ENCODE data around the gene MSH5.

MSH5 gene

DNA sequence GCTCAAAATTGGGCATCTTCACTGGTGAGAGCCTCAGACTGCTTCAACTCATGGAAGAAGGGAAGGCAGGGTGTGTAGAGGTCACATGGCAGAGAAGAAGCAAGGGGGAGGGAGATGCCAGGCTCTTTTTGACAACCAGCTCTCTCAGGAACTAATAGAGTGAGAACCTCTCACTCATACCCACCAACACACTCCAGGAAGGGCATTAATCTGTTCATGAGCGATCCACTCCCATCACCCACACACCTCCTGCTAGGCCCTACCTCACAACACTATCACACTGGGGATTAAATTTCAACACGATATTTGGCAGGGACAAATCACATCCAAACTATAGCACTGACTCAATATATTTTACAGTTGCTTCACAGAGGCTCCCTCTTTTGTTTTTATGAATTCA is 2.0 kb downstream of the MSH5 start:
- TF ChIP-seq, protein P1, sequence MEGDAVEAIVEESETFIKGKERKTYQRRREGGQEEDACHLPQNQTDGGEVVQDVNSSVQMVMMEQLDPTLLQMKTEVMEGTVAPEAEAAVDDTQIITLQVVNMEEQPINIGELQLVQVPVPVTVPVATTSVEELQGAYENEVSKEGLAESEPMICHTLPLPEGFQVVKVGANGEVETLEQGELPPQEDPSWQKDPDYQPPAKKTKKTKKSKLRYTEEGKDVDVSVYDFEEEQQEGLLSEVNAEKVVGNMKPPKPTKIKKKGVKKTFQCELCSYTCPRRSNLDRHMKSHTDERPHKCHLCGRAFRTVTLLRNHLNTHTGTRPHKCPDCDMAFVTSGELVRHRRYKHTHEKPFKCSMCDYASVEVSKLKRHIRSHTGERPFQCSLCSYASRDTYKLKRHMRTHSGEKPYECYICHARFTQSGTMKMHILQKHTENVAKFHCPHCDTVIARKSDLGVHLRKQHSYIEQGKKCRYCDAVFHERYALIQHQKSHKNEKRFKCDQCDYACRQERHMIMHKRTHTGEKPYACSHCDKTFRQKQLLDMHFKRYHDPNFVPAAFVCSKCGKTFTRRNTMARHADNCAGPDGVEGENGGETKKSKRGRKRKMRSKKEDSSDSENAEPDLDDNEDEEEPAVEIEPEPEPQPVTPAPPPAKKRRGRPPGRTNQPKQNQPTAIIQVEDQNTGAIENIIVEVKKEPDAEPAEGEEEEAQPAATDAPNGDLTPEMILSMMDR (IDR thresholded peaks at IDR 0.05; ENCODE audit: low read depth, low read length) = no peak
- Histone ChIP-seq H3K36me3 (peaks cover 5% of the 10 kb centered on the region), H3K9me3 (no peaks in the 10 kb centered on the region; the same call in 1 of the 2 replicates), H3K4me1 (peaks cover 4% of the 10 kb centered on the region; the same call in 1 of the 2 replicates), H3K27me3 (no peaks in the 10 kb centered on the region), H3K4me3 (ENCODE audit: low read depth, low read length) (no peak overlapping the region)
- no peak for DNase-seq

DNA sequence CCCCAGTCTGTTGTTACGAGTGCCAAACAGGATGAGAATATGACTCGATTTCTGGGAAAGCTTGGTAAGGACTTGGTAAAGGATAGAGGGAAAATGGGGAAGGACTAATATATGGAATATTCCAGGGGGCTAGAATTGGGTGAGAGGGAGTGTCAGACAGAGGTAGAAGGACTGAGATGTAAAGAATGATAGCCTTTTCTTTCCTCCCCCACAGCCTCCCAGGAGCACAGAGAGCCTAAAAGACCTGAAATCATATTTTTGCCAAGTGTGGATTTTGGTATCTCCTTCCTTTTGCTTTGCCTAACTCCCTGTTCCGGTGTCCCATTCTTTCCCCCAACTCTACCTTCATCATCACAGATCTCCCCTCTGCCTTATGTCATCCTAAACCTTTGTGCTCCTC is 3.1 kb downstream of the MSH5 start:
- TF ChIP-seq, protein P1 (IDR thresholded peaks at IDR 0.05; ENCODE audit: low read depth, low read length) = no peak
- H3K4me3 ChIP-seq (ENCODE audit: low read depth, low read length) = no peak overlapping the region
- H3K27me3 ChIP-seq = no peaks in the 10 kb centered on the region
- H3K36me3 ChIP-seq = peaks cover 5% of the 10 kb centered on the region
- H3K9me3 ChIP-seq = no peaks in the 10 kb centered on the region; the same call in 1 of the 2 replicates
- peaks cover 4% of the 10 kb centered on the region; the same call in 1 of the 2 replicates for H3K4me1 ChIP-seq
- DNase-seq = no peak

DNA sequence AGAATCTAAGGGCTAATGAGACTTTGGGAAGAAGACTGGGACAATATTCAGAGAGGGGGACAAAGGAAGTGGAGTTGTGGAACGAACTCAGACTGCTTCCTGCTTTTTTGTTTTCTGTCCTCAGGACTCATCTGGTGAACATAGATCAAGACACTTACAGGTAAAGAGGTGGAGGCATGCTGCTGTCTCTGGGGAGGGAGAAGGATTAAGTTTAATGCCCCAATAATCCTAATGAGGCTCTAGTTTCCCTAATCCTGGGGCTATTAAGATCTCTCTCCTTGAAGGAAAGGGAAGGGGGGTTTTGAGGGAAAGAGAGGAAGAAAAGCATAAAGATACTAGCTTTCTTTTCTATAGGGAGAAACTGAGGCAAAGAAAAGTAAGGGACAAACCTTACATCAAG is 4.6 kb downstream of the MSH5 start:
- Histone ChIP-seq H3K27me3 (no peaks in the 10 kb centered on the region), H3K4me3 (ENCODE audit: low read depth, low read length) (no peak overlapping the region), H3K36me3 (peaks cover 5% of the 10 kb centered on the region), H3K4me1 (peaks cover 4% of the 10 kb centered on the region; the same call in 1 of the 2 replicates), H3K9me3 (no peaks in the 10 kb centered on the region; the same call in 1 of the 2 replicates)
- DNase-seq = no peak
- TF ChIP-seq, protein P1 (IDR thresholded peaks at IDR 0.05; ENCODE audit: low read depth, low read length) = no peak

DNA sequence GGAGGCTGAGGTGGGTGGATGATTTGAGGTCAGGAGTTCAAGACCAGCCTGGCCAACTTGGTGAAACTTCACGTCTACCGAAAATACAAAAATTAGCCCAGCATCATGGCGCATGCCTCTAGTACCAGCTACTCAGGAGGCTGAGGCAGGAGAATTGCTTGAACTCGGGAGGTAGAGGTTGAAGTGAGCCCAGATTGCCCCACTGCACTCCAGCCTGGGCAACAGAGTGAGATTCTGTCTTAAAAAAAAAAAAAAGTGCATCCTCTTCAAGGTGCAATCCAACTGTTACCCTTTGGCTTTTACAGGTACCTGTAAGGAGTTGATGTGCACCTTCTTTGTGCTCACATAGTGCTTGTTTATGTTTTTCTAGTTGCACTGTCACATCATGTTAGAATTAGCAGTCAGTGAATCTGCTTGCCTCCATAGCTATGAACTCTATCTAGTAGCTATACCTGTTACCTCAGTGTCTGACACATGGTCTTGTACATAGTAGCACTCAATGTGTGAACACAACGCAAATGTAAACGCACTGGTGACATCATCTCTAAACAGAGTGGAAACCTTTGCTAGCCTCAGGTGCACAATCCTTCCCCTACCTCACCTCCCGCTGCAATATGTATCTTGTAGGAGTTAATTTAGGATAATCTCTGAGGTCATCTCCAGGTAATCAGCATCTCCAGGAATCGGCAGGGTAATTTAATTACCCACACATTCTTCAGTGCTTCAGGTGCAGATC is 9.7 kb downstream of the MSH5 start:
- no peaks in the 10 kb centered on the region for H3K27me3 ChIP-seq
- no peaks in the 10 kb centered on the region for H3K9me3 ChIP-seq
- H3K4me1 ChIP-seq = no peaks in the 10 kb centered on the region
- DNase-seq = no peak
- TF ChIP-seq, protein P1 (IDR thresholded peaks at IDR 0.05; ENCODE audit: low read depth, low read length) = no peak
- no peak overlapping the region for H3K4me3 ChIP-seq (ENCODE audit: low read depth, low read length)
- H3K36me3 ChIP-seq = no peaks in the 10 kb centered on the region; the same call in 1 of the 2 replicates

DNA sequence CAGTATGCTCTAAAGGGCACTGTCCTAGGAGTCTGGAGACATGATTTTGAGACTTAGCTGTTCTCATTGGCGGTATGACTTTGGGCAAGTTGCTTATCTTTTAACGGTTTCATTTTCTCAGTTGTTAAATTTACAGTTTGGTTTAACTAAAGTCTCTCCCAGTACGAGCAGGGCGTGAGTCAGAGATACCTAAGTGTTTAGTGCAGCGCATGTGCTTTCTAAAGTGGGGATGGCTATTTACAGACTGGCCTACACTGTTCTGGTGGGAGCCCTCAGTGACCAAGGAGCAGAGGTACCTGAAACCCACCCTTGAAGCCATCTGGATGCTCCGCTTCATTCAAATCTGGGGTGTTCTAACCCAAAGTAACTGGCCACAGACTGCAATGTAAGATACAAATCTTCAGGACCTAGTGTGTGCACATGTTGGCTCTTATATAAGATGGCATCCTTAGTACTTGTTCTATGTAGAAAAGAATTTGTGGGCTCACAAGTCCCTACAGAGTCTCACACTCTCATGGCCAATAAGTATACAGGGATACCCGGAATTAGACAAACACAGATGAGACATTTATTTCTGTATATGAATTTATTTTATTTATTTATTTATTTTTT is 10.7 kb downstream of the MSH5 start:
- TF ChIP-seq, protein P1 (IDR thresholded peaks at IDR 0.05; ENCODE audit: low read depth, low read length) = no peak
- H3K36me3 ChIP-seq = no peaks in the 10 kb centered on the region; the same call in 1 of the 2 replicates
- no peaks in the 10 kb centered on the region for H3K9me3 ChIP-seq
- no peaks in the 10 kb centered on the region for H3K4me1 ChIP-seq
- no peak overlapping the region for H3K4me3 ChIP-seq (ENCODE audit: low read depth, low read length)
- no peak for DNase-seq
- no peaks in the 10 kb centered on the region for H3K27me3 ChIP-seq

Data from BE2C (cell line).